ENCODE data around the gene CTNNBL1. TPM values are rescaled to one million over a fixed set of nuclear protein-coding genes. Genes with fewer than 3 reads are reported as not detected.
"Not testable (repeated sequence)": the region's sequence is repeated elsewhere in the genome, so short reads cannot be mapped to it uniquely, and the experiment has no call there.

Gene CTNNBL1
- total RNA-seq, 2 experiments from 2014 or later: 66.4 to 75.4 TPM

GRCh38 chr20:37702403-37703034 lies 8.7 kb downstream of the CTNNBL1 start:
- CTCF ChIA-PET: interaction anchor here (0.8 to 1.5 kb wide), 2 partner anchors 14 to 24 kb away, joined by 3 read pairs; no protein-coding TSS in a partner anchor
- peaks cover 26% of the 10 kb centered on the region for H3K4me1 Mint-ChIP-seq (ENCODE audit: low read depth)
- no peak overlapping the region for H3K4me3 Mint-ChIP-seq
- DNase-seq: no peak
- no peak overlapping the region for H3K27ac Mint-ChIP-seq
- H3K27me3 Mint-ChIP-seq (ENCODE audit: low read depth): no peaks in the 10 kb centered on the region
- H3K9me3 Mint-ChIP-seq: no peaks in the 10 kb centered on the region
- intact Hi-C loops (cut with micrococcal nuclease): no loop called here
- peaks cover 2% of the 10 kb centered on the region for H3K36me3 Mint-ChIP-seq (ENCODE audit: low read depth)

DNA sequence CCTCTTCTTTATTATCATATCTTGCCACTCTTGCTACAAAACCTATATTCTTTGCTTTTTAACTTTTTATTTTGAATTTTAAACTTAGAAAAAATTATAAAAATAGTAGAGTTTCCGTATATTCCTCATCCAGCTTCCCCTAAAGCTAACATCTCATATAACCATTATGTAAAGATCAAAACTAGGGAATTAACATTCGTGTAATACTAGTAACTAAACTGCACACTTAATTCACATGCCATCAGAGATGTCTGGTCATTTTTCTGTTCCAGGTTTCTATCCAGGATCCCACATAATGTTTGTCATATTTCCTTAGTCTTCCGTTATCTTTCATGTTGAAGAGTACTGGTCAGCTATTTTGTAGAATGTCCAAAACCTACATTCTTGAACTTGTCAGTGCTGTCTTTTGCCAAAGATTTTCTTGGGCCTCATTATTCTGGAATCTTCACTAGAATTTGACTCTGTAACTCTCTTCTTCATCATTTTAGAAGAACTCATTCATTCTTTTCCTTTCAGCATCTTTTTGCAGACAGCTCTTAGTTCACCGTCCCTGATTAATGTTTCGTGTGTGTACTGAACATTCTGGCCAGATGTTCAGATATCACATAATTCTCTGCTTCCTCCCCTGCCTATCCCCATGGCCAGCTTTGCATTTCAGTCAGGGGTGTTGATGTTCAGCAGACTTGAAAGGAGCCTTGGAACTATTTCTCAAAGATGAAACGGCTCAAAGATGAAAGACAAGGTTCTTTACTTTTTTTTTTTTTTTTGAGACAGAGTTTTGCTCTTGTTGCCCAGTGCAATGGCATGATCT lies 9.4 kb downstream of the CTNNBL1 start:
- CTCF ChIA-PET: interaction anchor here (0.8 to 1.5 kb wide), 2 partner anchors 13 to 24 kb away, joined by 3 read pairs; no protein-coding TSS in a partner anchor
- H3K27ac Mint-ChIP-seq: no peak overlapping the region
- intact Hi-C loops (cut with micrococcal nuclease): no loop called here
- H3K27me3 Mint-ChIP-seq (ENCODE audit: low read depth): no peaks in the 10 kb centered on the region
- H3K4me1 Mint-ChIP-seq (ENCODE audit: low read depth): peaks cover 29% of the 10 kb centered on the region
- H3K9me3 Mint-ChIP-seq: no peaks in the 10 kb centered on the region
- no peak for DNase-seq
- no peak overlapping the region for H3K4me3 Mint-ChIP-seq
- H3K36me3 Mint-ChIP-seq (ENCODE audit: low read depth): peaks cover 2% of the 10 kb centered on the region

DNA sequence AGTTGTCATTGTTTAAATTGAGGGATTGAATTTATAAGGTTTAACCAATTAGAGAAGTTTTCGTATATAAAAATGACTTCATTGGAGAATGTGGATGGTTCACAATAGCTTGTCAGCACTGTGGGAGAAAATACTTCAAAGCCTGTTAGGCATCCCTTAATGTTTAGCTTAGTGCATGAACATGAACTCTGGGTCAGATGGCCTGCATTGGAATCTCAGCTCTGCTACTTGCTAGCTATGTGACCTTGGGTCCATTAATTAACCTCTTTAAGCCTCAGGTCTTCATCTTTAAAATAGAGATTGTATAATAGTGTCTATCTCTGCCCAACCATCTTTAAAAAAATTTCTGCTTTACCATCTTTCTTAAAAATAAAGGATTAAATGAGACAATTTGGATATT lies 11.1 kb downstream of the CTNNBL1 start:
- no peaks in the 10 kb centered on the region for H3K9me3 Mint-ChIP-seq
- no peaks in the 10 kb centered on the region for H3K27me3 Mint-ChIP-seq (ENCODE audit: low read depth)
- no peak overlapping the region for H3K27ac Mint-ChIP-seq
- CTCF ChIA-PET: interaction anchor here (0.7 kb wide), 1 partner anchor 240 kb away, joined by 6 read pairs; no protein-coding TSS in a partner anchor
- H3K4me1 Mint-ChIP-seq (ENCODE audit: low read depth): peaks cover 31% of the 10 kb centered on the region
- peaks cover 2% of the 10 kb centered on the region for H3K36me3 Mint-ChIP-seq (ENCODE audit: low read depth)
- H3K4me3 Mint-ChIP-seq: no peak overlapping the region
- DNase-seq: no peak
- intact Hi-C loops (cut with micrococcal nuclease): no loop called here

DNA sequence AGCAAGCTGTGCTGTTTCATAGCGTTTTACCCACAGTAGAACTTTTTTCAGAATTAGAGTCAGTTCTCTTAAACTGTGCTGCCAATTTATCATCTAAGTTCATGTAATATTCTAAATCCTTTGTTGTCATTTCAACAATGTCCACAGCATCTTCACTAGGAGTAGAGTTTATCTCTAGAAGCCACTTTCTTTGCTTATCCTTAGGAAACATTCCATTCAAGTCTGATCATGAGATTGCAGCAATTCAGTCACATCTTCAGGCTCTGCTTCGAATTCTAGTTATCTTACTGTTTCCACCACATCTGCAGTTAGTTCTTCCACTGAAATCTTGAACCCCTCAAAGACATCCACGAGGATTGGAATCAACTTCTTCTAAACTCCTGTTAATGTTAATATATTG lies 12.5 kb downstream of the CTNNBL1 start:
- CTCF ChIA-PET: no interaction called here
- Mint-ChIP-seq H3K36me3 (ENCODE audit: low read depth) (peaks cover 2% of the 10 kb centered on the region), H3K27me3 (ENCODE audit: low read depth) (no peaks in the 10 kb centered on the region), H3K27ac (no peak overlapping the region), H3K4me1 (ENCODE audit: low read depth) (peaks cover 29% of the 10 kb centered on the region), H3K4me3 (no peak overlapping the region), H3K9me3 (no peaks in the 10 kb centered on the region)
- intact Hi-C loops (cut with micrococcal nuclease): no loop called here
- DNase-seq: no peak

DNA sequence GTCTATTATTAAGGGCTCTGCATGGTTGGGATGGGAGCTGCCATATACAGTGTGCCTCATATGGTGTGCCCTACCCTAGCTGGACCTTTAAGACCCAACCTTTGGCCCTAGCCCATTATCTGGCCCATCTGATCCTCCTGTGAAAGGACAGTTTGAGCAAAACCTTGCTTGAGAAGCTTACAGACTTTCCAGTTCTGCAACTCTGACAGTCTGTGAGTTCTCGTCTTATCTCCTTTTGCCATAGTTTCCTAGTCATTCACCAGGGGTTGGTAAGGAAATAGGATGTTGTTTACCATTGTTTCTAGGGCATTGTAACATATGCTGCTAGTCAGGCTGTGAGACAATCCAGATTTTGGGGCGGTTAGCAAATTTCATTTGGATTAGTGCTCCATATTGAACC lies 17.2 kb downstream of the CTNNBL1 start:
- Mint-ChIP-seq H3K27me3 (ENCODE audit: low read depth) (no peaks in the 10 kb centered on the region), H3K4me3 (no peak overlapping the region), H3K4me1 (ENCODE audit: low read depth) (peaks cover 37% of the 10 kb centered on the region), H3K9me3 (no peaks in the 10 kb centered on the region), H3K36me3 (ENCODE audit: low read depth) (peaks cover 6% of the 10 kb centered on the region), H3K27ac (no peak overlapping the region)
- no peak for DNase-seq
- intact Hi-C loops (cut with micrococcal nuclease): no loop called here
- CTCF ChIA-PET: no interaction called here

DNA sequence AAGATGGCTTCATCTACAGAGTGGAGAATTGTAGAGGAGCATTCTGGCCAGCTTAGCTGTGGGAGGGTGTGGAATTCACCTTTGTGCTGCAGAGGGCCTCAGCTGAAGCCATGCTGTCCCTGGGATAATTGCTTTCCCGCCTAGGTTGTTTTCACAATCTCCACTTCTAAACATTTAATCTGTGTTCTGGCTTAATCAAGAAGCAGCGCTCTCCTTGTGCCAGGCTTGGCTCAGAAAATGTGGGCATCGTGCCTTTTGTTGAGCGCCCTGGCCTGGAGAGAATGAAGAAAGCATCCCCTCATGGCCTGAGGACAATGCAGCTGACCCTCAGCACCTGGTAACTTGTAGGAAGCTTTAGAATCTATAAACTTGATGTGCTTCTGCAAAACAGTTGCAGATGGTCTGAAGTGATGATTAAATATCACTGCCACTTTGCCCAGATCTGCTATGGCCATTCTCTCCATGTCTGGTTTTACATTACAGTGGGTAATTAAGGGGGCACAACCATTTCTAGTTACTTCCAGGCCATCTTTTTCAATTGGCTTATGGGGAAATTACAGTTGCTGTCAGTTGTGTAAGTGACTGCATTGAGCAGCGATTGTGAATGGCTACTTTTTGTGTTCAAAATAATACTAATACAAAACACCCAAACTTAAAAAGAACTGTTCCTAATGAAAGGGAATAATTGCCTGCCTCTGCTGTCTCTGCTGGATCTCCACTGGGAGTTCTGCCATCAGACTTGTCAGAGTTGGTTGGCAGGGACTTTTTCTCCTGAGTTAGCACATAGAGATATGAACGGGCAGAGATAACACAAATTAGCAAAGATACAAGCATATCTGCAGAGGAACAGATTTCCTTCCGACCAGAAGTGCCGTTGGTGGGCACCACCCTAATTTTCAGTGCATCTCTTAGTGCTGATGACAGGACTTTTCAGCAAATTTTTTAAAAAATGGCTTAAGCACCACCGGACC lies 18.4 kb downstream of the CTNNBL1 start:
- no peak overlapping the region for H3K27ac Mint-ChIP-seq
- DNase-seq: no peak
- H3K9me3 Mint-ChIP-seq: no peaks in the 10 kb centered on the region
- H3K27me3 Mint-ChIP-seq (ENCODE audit: low read depth): no peaks in the 10 kb centered on the region
- no peak overlapping the region for H3K4me3 Mint-ChIP-seq
- intact Hi-C loops (cut with micrococcal nuclease): no loop called here
- CTCF ChIA-PET: no interaction called here
- H3K36me3 Mint-ChIP-seq (ENCODE audit: low read depth): peaks cover 6% of the 10 kb centered on the region
- H3K4me1 Mint-ChIP-seq (ENCODE audit: low read depth): peaks cover 33% of the 10 kb centered on the region

- no peaks in the 10 kb centered on the region for H3K27me3 Mint-ChIP-seq (ENCODE audit: low read depth)
- H3K4me1 Mint-ChIP-seq (ENCODE audit: low read depth): peaks cover 27% of the 10 kb centered on the region
- DNase-seq: no peak
- intact Hi-C loops (cut with micrococcal nuclease): no loop called here
- CTCF ChIA-PET: no interaction called here
- no peak overlapping the region for H3K27ac Mint-ChIP-seq
- H3K36me3 Mint-ChIP-seq (ENCODE audit: low read depth): peaks cover 6% of the 10 kb centered on the region
- H3K4me3 Mint-ChIP-seq: no peak overlapping the region
- no peaks in the 10 kb centered on the region for H3K9me3 Mint-ChIP-seq
Measured at GRCh38 chr20:37713396-37713795, 19.6 kb downstream of the CTNNBL1 start.

DNA sequence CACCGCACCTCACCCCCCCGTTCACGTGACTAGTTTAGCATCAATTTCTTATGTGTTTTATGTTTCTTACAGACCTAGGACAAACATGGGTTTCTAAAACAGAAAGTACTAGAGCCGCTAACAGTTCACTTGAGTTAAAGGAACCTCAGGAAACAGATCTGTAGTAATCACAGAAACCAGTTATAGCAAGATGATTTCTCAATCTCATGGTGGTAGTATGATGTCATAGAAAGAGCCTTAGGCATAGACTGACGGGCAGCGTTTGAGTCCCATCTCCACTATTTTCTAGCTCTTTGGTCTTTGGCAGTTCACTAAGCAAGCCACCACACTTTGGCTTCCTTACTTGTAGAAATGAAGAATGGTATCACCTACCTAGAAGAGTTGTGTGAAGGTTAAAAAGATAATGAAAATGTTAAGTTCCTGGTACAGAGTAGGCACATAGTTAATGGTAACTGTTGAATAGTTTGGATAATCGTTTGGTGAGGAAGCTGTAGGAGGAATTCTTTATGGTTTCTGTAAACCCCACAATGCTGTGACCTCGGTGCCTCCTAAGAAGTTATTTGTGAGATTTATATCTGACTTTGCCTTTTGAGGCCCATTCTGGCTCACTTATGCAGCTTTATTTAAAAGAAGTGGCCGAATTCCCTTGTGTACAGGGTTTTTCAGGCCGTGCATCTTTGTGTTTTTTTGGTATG lies 21.3 kb downstream of the CTNNBL1 start:
- peaks cover 18% of the 10 kb centered on the region for H3K4me1 Mint-ChIP-seq (ENCODE audit: low read depth)
- no peak for DNase-seq
- H3K9me3 Mint-ChIP-seq: no peaks in the 10 kb centered on the region
- H3K27ac Mint-ChIP-seq: no peak overlapping the region
- H3K4me3 Mint-ChIP-seq: no peak overlapping the region
- intact Hi-C loops (cut with micrococcal nuclease): no loop called here
- H3K27me3 Mint-ChIP-seq (ENCODE audit: low read depth): no peaks in the 10 kb centered on the region
- peaks cover 6% of the 10 kb centered on the region for H3K36me3 Mint-ChIP-seq (ENCODE audit: low read depth)
- CTCF ChIA-PET: interaction anchor here (0.6 to 0.7 kb wide), 2 partner anchors 40 to 389 kb away, joined by 3 to 4 read pairs; no protein-coding TSS in a partner anchor

DNA sequence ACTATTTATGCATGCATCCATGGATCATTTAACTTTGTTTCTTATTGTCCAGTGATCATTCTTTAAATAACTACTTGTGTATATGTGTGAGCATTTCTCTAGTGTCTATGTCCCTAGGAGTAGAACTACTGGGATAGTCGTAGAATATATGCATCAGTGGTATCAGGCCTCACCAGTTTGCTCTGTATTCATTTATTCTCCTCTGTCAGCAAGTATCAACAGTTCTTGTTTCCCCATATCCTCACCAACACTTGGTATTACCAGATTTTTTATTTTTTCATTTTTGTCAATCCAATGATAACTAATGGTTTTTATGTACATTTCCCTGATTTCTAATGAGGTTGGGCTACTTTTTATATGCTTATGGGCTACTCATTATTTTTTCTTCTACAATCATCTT lies 27.9 kb downstream of the CTNNBL1 start:
- H3K9me3 Mint-ChIP-seq: peaks cover 8% of the 10 kb centered on the region
- intact Hi-C loops (cut with micrococcal nuclease): no loop called here
- no peaks in the 10 kb centered on the region for H3K27me3 Mint-ChIP-seq (ENCODE audit: low read depth)
- no peak overlapping the region for H3K27ac Mint-ChIP-seq
- H3K4me3 Mint-ChIP-seq: no peak overlapping the region
- no peak for DNase-seq
- peaks cover 9% of the 10 kb centered on the region for H3K36me3 Mint-ChIP-seq (ENCODE audit: low read depth)
- CTCF ChIA-PET: interaction anchor here (0.5 to 0.7 kb wide), 2 partner anchors 189 kb away, joined by 3 read pairs; no protein-coding TSS in a partner anchor
- peaks cover 4% of the 10 kb centered on the region for H3K4me1 Mint-ChIP-seq (ENCODE audit: low read depth)

GRCh38 chr20:37722312-37722711 lies 28.5 kb downstream of the CTNNBL1 start:
- H3K27me3 Mint-ChIP-seq (ENCODE audit: low read depth): not testable (repeated sequence)

GRCh38 chr20:37723668-37724067 lies 29.8 kb downstream of the CTNNBL1 start:
- peaks cover 10% of the 10 kb centered on the region for H3K4me1 Mint-ChIP-seq (ENCODE audit: low read depth)
- peaks cover 8% of the 10 kb centered on the region for H3K9me3 Mint-ChIP-seq
- CTCF ChIA-PET: no interaction called here
- DNase-seq: no peak
- no peak overlapping the region for H3K27ac Mint-ChIP-seq
- intact Hi-C loops (cut with micrococcal nuclease): no loop called here
- peaks cover 11% of the 10 kb centered on the region for H3K36me3 Mint-ChIP-seq (ENCODE audit: low read depth)
- H3K27me3 Mint-ChIP-seq (ENCODE audit: low read depth): no peaks in the 10 kb centered on the region
- H3K4me3 Mint-ChIP-seq: no peak overlapping the region

More at GRCh38 chr20:37722312-37722711, 28.5 kb downstream of the CTNNBL1 start:
- H3K4me1 Mint-ChIP-seq (ENCODE audit: low read depth); H3K27ac Mint-ChIP-seq; intact Hi-C loops (cut with micrococcal nuclease); DNase-seq; H3K9me3 Mint-ChIP-seq; H3K4me3 Mint-ChIP-seq: not testable (repeated sequence)
- CTCF ChIA-PET: interaction anchor here (0.7 kb wide), 1 partner anchor 189 kb away, joined by 3 read pairs; no protein-coding TSS in a partner anchor
- H3K36me3 Mint-ChIP-seq (ENCODE audit: low read depth): peaks cover 11% of the 10 kb centered on the region

All from activated naive CD4-positive, alpha-beta T cell treated with anti-CD3 and anti-CD28 coated beads for 36 hours (primary cell).